Measurements from ENCODE around the gene ADCK1. TPM values are rescaled to one million over a fixed set of nuclear protein-coding genes. Genes with fewer than 3 reads are reported as not detected.

ADCK1 gene
- total and polyA plus RNA-seq, 2 donors (not counting 1 experiment from before 2014, with no cell fraction given): 10.6 to 18.3 TPM

- no peaks in the 10 kb centered on the region for H3K27me3 Mint-ChIP-seq
- no peak overlapping the region for H3K27ac ChIP-seq (ENCODE audit: low read length in 2 of 2)
- H2AFZ ChIP-seq (ENCODE audit: insufficient read depth, low read depth, low read length, poor library complexity, severe bottlenecking): no peak overlapping the region
- DNase-seq: no peak
- ATAC-seq (ENCODE audit: low read depth): no peak
- TF ChIP-seq CTCF (IDR thresholded peaks at IDR 0.05) (no peak), EZH2 (IDR thresholded peaks at IDR 0.05; ENCODE audit: borderline replicate concordance, insufficient read depth, low read depth, low read length, poor library complexity, severe bottlenecking) (no peak)
- no peaks in the 10 kb centered on the region for H3K4me1 ChIP-seq (ENCODE audit: control insufficient read depth in 2 of 2, insufficient read depth in 2 of 2, low read length in 2 of 2)
- H3K36me3 ChIP-seq (replicated peaks in 1 of 2; ENCODE audit: control extremely low read depth in 1 of 2, control insufficient read depth in 1 of 2, extremely low read depth in 1 of 2, insufficient read depth in 2 of 2, low read length in 1 of 2): peaks cover 0 to 2% of the 10 kb centered on the region in 2 experiments
- H3K27me3 ChIP-seq (replicated peaks in 1 of 4; ENCODE audit: control extremely low read depth in 1 of 4, control insufficient read depth in 3 of 4, insufficient read depth in 4 of 4, low read length in 3 of 4): no peaks in the 10 kb centered on the region
- no peak overlapping the region for H3K4me3 ChIP-seq (ENCODE audit: control extremely low read depth in 1 of 5, extremely low read depth in 1 of 5, insufficient read depth in 1 of 5, low read depth in 2 of 5, low read length in 4 of 5)
- H3K4me2 ChIP-seq (replicated peaks; ENCODE audit: low read depth, low read length, poor library complexity, severe bottlenecking): no peak overlapping the region
- H3K4me3 Mint-ChIP-seq: no peak overlapping the region
- H3K9me3 Mint-ChIP-seq (ENCODE audit: insufficient read depth): peaks cover 10% of the 10 kb centered on the region
- intact Hi-C loops (cut with micrococcal nuclease): no loop called here
- no peak overlapping the region for H3K27ac Mint-ChIP-seq
- no peaks in the 10 kb centered on the region for H4K20me1 ChIP-seq (ENCODE audit: control insufficient read depth, insufficient read depth, low read length, poor library complexity, severe bottlenecking)
- H3K79me2 ChIP-seq (ENCODE audit: control insufficient read depth, insufficient read depth, low read length): no peaks in the 10 kb centered on the region
- no peak overlapping the region for H3K9ac ChIP-seq (ENCODE audit: low read length)
- peaks cover 0 to 31% (median 7%) of the 10 kb centered on the region in 3 donors for H3K9me3 ChIP-seq (ENCODE audit: control extremely low read depth in 1 of 3, control insufficient read depth in 2 of 3, insufficient read depth in 1 of 3, low read length in 2 of 3)
- H3K4me1 Mint-ChIP-seq: no peaks in the 10 kb centered on the region
- ChIA-PET POLR2A (no interaction called here), CTCF (interaction anchor here (0.9 kb wide), 1 partner anchor 12 kb away, joined by 4 read pairs; no protein-coding TSS in a partner anchor)
- 94% methylated on average over 2 of the region's 8 CpGs for WGBS (ENCODE audit: insufficient coverage)
Measured at GRCh38 chr14:77872152-77872551, 72.2 kb downstream of the ADCK1 start.

- no peak overlapping the region for H3K27ac Mint-ChIP-seq
- TF ChIP-seq EZH2 (IDR thresholded peaks at IDR 0.05; ENCODE audit: borderline replicate concordance, insufficient read depth, low read depth, low read length, poor library complexity, severe bottlenecking) (no peak), CTCF (IDR thresholded peaks at IDR 0.05) (no peak)
- POLR2A ChIA-PET: no interaction called here
- no peaks in the 10 kb centered on the region for H4K20me1 ChIP-seq (ENCODE audit: control insufficient read depth, insufficient read depth, low read length, poor library complexity, severe bottlenecking)
- H3K4me3 Mint-ChIP-seq: no peak overlapping the region
- no peak for ATAC-seq (ENCODE audit: low read depth)
- H3K4me1 Mint-ChIP-seq: no peaks in the 10 kb centered on the region
- H3K9me3 Mint-ChIP-seq (ENCODE audit: insufficient read depth): peaks cover 10% of the 10 kb centered on the region
- H3K9ac ChIP-seq (ENCODE audit: low read length): no peak overlapping the region
- H3K27ac ChIP-seq (ENCODE audit: low read length in 2 of 2): no peak overlapping the region
- H3K4me2 ChIP-seq (replicated peaks; ENCODE audit: low read depth, low read length, poor library complexity, severe bottlenecking): no peak overlapping the region
- no peaks in the 10 kb centered on the region for H3K27me3 Mint-ChIP-seq
- DNase-seq: no peak
- no peaks in the 10 kb centered on the region for H3K27me3 ChIP-seq (replicated peaks in 1 of 4; ENCODE audit: control extremely low read depth in 1 of 4, control insufficient read depth in 3 of 4, insufficient read depth in 4 of 4, low read length in 3 of 4)
- H2AFZ ChIP-seq (ENCODE audit: insufficient read depth, low read depth, low read length, poor library complexity, severe bottlenecking): no peak overlapping the region
- no CpG with 5 or more reads among the region's 4 CpGs for WGBS (ENCODE audit: insufficient coverage)
- no peaks in the 10 kb centered on the region for H3K79me2 ChIP-seq (ENCODE audit: control insufficient read depth, insufficient read depth, low read length)
- peaks cover 0 to 2% of the 10 kb centered on the region in 2 experiments for H3K36me3 ChIP-seq (replicated peaks in 1 of 2; ENCODE audit: control extremely low read depth in 1 of 2, control insufficient read depth in 1 of 2, extremely low read depth in 1 of 2, insufficient read depth in 2 of 2, low read length in 1 of 2)
- peaks cover 0 to 31% (median 7%) of the 10 kb centered on the region in 3 donors for H3K9me3 ChIP-seq (ENCODE audit: control extremely low read depth in 1 of 3, control insufficient read depth in 2 of 3, insufficient read depth in 1 of 3, low read length in 2 of 3)
- H3K4me3 ChIP-seq (ENCODE audit: control extremely low read depth in 1 of 5, extremely low read depth in 1 of 5, insufficient read depth in 1 of 5, low read depth in 2 of 5, low read length in 4 of 5): no peak overlapping the region
- intact Hi-C loops (cut with micrococcal nuclease): no loop called here
- CTCF ChIA-PET: no interaction called here
- H3K4me1 ChIP-seq (ENCODE audit: control insufficient read depth in 2 of 2, insufficient read depth in 2 of 2, low read length in 2 of 2): no peaks in the 10 kb centered on the region
Measured at GRCh38 chr14:77872983-77873382, 73.1 kb downstream of the ADCK1 start.

All from B cell (primary cell).